Parathyroid adenoma (tissue), 2 donors: ENCODE measurements around the gene SCAMP5.

Source experiments
- H2AFZ ChIP-seq: fragments of 300-600 bp; sonication (generic); one replicate; pipeline ENCODE4 v1.7.0; 2017; ENCODE audit warnings: antibody characterized with exemption, mild to moderate bottlenecking
- H3K27ac ChIP-seq: fragments of 300-600 bp; sonication (generic); one replicate; pipeline ENCODE4 v1.7.0; 2017
- H3K27me3 ChIP-seq: fragments of 300-600 bp; sonication (generic); one replicate; pipeline ENCODE4 v1.7.0; 2017; ENCODE audit warnings: low read length; ENCODE audit not compliant: control insufficient read depth, insufficient read depth
- H3K36me3 ChIP-seq: fragments of 300-600 bp; sonication (generic); one replicate; pipeline ENCODE4 v1.7.0; 2017; ENCODE audit warnings: low read length; ENCODE audit not compliant: control insufficient read depth, insufficient read depth
- H3K4me1 ChIP-seq: fragments of 300-600 bp; sonication (generic); one replicate; pipeline ENCODE4 v1.7.0; 2017; ENCODE audit warnings: control low read depth
- H3K4me2 ChIP-seq: fragments of 300-600 bp; sonication (generic); one replicate; pipeline ENCODE4 v1.7.0; 2017; ENCODE audit warnings: low read length
- H3K4me3 ChIP-seq: fragments of 300-600 bp; sonication (generic); one replicate; pipeline ENCODE4 v1.7.0; 2017; ENCODE audit warnings: low read depth, low read length
- H3K79me2 ChIP-seq: fragments of 300-600 bp; sonication (generic); one replicate; pipeline ENCODE4 v1.7.0; 2017; ENCODE audit warnings: control low read depth
- H3K9ac ChIP-seq: fragments of 300-600 bp; sonication (generic); one replicate; pipeline ENCODE4 v1.7.0; 2017; ENCODE audit warnings: mild to moderate bottlenecking
- H3K9me3 ChIP-seq: fragments of 300-600 bp; sonication (generic); one replicate; pipeline ENCODE4 v1.7.0; 2017; ENCODE audit warnings: low read length; ENCODE audit not compliant: control insufficient read depth
- CTCF ChIP-seq: fragments of 300-600 bp; sonication (generic); IDR thresholded peaks from one replicate; pipeline ENCODE4 v1.7.0; 2017; ENCODE audit warnings: antibody characterized with exemption, mild to moderate bottlenecking
- donor health status: primary hyperparathyroidism.

The SCAMP5 gene

GRCh38 chr15:75056036-75056435, 60.7 kb downstream of the SCAMP5 start:
- Histone ChIP-seq H3K27ac (no peak overlapping the region), H3K27me3 (no peaks in the 10 kb centered on the region), H3K4me1 (no peaks in the 10 kb centered on the region), H3K9ac (no peak overlapping the region), H3K79me2 (no peaks in the 10 kb centered on the region), H3K4me3 (no peak overlapping the region), H3K36me3 (no peaks in the 10 kb centered on the region), H2AFZ (no peak overlapping the region), H3K4me2 (no peak overlapping the region), H3K9me3 (no peaks in the 10 kb centered on the region)
- TF ChIP-seq CTCF = no peak

GRCh38 chr15:75058127-75058905, 63.0 kb downstream of the SCAMP5 start:
- Histone ChIP-seq H3K4me1 (no peaks in the 10 kb centered on the region), H3K9me3 (no peaks in the 10 kb centered on the region), H3K9ac (no peak overlapping the region), H3K36me3 (no peaks in the 10 kb centered on the region), H3K27ac (no peak overlapping the region), H3K4me2 (no peak overlapping the region), H3K4me3 (no peak overlapping the region), H3K79me2 (no peaks in the 10 kb centered on the region), H2AFZ (no peak overlapping the region), H3K27me3 (no peaks in the 10 kb centered on the region)
- TF ChIP-seq CTCF = no peak

- Histone ChIP-seq H3K4me3 (no peak overlapping the region), H3K36me3 (no peaks in the 10 kb centered on the region), H3K27me3 (no peaks in the 10 kb centered on the region), H3K27ac (no peak overlapping the region), H3K4me1 (no peaks in the 10 kb centered on the region), H3K9me3 (no peaks in the 10 kb centered on the region), H3K79me2 (no peaks in the 10 kb centered on the region), H3K4me2 (no peak overlapping the region), H3K9ac (no peak overlapping the region), H2AFZ (no peak overlapping the region)
- no peak for TF ChIP-seq CTCF
Measured at GRCh38 chr15:75059607-75060006, 64.2 kb downstream of the SCAMP5 start.

- H3K4me3 ChIP-seq = no peak overlapping the region
- no peaks in the 10 kb centered on the region for H3K4me1 ChIP-seq
- no peaks in the 10 kb centered on the region for H3K9me3 ChIP-seq
- no peak for TF ChIP-seq CTCF
- H2AFZ ChIP-seq = no peak overlapping the region
- H3K9ac ChIP-seq = no peak overlapping the region
- no peak overlapping the region for H3K4me2 ChIP-seq
- H3K27me3 ChIP-seq = no peaks in the 10 kb centered on the region
- no peaks in the 10 kb centered on the region for H3K79me2 ChIP-seq
- H3K36me3 ChIP-seq = no peaks in the 10 kb centered on the region
- no peak overlapping the region for H3K27ac ChIP-seq
Measured at GRCh38 chr15:75061272-75061671, 65.9 kb downstream of the SCAMP5 start.

GRCh38 chr15:75062706-75063105, 67.3 kb downstream of the SCAMP5 start:
- no peak overlapping the region for H3K9ac ChIP-seq
- H3K4me2 ChIP-seq = no peak overlapping the region
- H3K4me1 ChIP-seq = no peaks in the 10 kb centered on the region
- H3K27me3 ChIP-seq = no peaks in the 10 kb centered on the region
- no peaks in the 10 kb centered on the region for H3K79me2 ChIP-seq
- no peak overlapping the region for H2AFZ ChIP-seq
- no peaks in the 10 kb centered on the region for H3K36me3 ChIP-seq
- no peaks in the 10 kb centered on the region for H3K9me3 ChIP-seq
- no peak for TF ChIP-seq CTCF
- no peak overlapping the region for H3K4me3 ChIP-seq
- H3K27ac ChIP-seq = no peak overlapping the region
